ENCODE results near the gene TNFSF10.

DNA sequence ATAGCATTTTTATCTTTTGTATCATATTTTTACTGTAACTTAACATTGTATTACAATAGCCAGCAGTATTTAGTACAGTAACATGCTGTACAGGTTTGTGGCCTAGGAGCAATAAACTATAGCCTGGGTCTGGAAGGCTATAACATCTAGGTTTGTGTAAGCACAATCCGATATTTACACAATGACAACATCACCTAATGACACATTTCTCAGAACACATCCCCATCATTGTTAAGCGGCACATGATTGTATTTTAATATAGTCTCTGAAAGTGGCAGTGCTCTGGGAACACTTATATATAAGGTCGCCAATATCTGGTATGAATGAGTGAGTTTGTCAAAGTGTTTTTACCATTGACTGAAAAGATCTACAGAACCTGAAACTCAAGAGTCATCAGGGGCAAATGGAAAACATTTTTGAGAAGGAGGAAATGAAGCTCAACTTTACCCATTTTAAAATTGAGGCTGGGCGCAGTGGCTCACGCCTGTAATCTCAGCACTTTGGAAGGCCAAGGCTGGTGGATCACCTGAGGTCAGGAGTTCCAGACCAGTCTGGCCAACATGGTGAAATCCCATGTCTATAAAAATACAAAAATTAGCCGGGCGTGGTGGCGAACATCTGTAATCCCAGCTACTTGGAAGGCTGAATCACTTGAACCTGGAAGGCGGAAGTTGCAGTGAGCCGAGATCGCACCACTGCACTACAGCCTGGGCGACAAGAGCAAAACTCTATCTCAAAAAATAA lies 38.8 kb upstream of the TNFSF10 start:
- TF ChIP-seq, protein P1, sequence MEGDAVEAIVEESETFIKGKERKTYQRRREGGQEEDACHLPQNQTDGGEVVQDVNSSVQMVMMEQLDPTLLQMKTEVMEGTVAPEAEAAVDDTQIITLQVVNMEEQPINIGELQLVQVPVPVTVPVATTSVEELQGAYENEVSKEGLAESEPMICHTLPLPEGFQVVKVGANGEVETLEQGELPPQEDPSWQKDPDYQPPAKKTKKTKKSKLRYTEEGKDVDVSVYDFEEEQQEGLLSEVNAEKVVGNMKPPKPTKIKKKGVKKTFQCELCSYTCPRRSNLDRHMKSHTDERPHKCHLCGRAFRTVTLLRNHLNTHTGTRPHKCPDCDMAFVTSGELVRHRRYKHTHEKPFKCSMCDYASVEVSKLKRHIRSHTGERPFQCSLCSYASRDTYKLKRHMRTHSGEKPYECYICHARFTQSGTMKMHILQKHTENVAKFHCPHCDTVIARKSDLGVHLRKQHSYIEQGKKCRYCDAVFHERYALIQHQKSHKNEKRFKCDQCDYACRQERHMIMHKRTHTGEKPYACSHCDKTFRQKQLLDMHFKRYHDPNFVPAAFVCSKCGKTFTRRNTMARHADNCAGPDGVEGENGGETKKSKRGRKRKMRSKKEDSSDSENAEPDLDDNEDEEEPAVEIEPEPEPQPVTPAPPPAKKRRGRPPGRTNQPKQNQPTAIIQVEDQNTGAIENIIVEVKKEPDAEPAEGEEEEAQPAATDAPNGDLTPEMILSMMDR (conservative IDR thresholded peaks at IDR 0.05): no peak
- TF ChIP-seq EZH2 (IDR thresholded peaks at IDR 0.05; ENCODE audit: low read depth): no peak
